Right ventricle myocardium inferior (tissue), 1 donor: Measurements from ENCODE around the gene ANKRD13B. TPM values are rescaled to one million over a fixed set of nuclear protein-coding genes. Genes with fewer than 3 reads are reported as not detected.

Source experiments
- ATAC-seq: fragments of 200-7000 bp; cut with Tn5 transposase; one replicate; pipeline ENCODE4 v1.9.1; 2020; ENCODE audit warnings: mild to moderate bottlenecking, moderate library complexity
- DNase-seq: peaks from one replicate; pipeline ENCODE4 v3.0.0; 2021; ENCODE audit errors: missing footprints
- intact Hi-C: fragments of 100-400 bp; cut with DNase I; formaldehyde crosslinking; loops from one replicate; pipeline ENCODE4 v1.11.0; 2022
- total RNA-seq: library from RNA; stranded (reverse); fragmentation: NEBNext Ultra II Directional; extraction: Animal tissue kit (Norgen Biotek cat#: 25700); gene quantifications from one replicate; pipeline ENCODE4 v1.2.1, GENCODE V29; 2021
- donor health status: DM: no; HTN: yes; CAD: no; lungs with severe emphysema.

Gene ANKRD13B
- total RNA-seq, 1 donor from 2014 or later, result 9.2 TPM

DNA sequence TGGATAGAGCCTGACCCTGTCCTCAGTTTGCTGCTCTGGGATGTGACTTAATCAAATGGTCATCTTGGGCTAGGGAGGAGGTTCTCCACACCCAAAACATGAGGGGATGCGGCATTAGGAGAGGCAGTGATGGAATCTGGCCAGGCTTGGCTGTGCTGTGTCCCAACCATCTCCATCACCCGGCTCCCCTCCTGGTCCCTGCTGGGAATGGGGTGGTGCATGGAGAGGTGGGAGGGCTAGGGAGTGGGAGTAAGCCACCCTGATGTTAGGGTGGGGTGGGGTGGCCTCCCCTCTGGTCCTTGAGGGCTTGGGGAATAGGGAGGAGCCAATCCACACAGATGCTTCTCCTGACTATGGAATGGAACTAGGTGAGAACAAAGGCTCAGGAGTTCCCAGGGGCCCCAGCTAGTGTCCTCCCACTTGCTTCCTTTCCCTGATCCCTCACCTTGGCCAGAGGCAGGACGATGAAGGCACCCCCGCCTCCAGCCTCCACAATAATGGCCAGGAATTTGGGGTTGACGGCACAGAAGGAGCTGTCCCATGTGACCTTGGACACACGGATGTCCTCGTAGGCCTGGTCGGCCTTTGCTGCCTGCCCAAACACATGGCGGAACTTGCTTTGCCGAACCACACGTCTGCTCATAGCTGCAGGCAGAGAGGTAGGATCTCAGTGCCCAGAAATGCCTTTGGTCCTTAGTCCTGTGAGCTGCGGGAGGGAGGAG, 28.0 kb downstream of the ANKRD13B start:
- intact Hi-C loops, result loop anchor here (2.0 to 5.0 kb wide), 2 partner anchors 16 to 141 kb away; no protein-coding TSS in a partner anchor
- DNase-seq, result no peak
- no peak for ATAC-seq

DNA sequence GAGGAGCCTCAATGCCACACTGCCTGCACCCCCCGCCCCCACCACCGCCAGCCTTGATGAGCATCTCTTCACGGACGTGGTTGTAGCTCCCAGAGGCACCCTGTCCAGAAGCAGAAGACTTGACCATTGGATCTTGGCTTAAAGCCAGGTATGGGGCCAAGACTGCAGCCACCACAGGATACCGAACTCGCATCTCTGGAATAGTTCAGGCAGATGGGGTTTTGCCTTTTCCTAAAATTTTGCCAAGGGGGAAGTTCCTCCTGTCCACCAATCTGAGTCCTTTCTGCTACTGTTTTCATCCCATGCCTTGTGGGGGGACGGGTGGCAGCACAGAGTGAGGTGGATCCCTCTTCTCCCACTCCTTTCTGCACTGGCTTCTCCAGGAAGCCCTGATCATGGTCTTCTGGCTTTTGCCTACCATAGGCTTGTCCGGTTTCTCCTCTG, 28.8 kb downstream of the ANKRD13B start:
- no peak for ATAC-seq
- no peak for DNase-seq

DNA sequence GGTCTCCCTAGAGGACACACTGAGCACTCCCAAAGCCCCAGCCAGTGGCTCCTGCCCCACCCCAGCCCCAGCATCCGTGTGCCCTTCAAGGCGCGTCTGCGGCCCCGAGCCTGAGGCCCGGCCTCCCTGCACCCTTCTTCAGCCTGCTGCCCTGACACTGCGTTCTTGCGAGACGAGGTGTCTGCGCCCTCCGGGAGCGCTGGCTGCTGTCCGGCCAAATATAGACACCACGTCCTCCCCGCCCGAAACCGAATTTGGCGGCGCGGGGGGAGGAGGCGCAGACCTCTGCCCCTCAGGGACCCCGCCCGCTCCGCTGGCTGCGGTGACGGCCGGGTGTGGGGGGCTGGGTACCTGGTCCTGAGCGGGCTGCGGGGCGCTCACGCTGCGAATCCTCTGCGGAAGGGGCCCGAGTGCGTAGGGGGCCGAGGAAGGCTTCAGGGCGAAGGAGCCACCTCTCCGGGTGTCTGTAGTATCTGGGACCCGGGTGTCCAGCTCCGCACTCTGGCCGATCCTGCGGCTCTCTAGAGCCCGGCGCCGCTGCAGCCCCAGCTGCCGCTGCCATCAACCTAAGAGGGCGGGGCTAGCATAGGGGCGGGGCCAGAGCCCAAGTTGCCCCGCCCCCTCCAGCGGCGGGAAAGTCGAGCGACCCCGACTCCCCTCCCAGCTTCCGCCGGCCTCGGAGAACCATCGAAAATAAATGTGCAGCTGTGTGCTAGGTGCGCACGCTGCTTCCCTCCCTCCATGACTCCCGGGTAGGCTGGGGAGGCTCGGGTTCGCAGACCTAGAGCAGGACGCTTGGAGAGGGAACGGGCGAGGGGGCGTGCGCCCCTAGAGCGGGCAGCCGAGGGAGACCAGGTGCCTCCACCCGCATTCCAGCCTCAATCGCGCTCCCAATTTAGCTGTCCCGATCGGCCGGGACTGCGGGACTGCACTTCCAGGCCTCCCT, 29.7 kb downstream of the ANKRD13B start, which contains the start of gene CORO6:
CORO6 (minus strand) TSS at position 576 of the 946 bp plus-strand sequence. CDS start 1,491 bp downstream, outside the sequence.
- ATAC-seq (peak; percentile 72), DNase-seq (peak; percentile 86)
- intact Hi-C loops, result loop anchor here (5.0 kb wide), 1 partner anchor 140 kb away; no protein-coding TSS in a partner anchor

More for the DNA sequence above, 28.8 kb downstream of the ANKRD13B start:
- intact Hi-C loops, result loop anchor here (2.0 to 5.0 kb wide), 2 partner anchors 15 to 141 kb away; no protein-coding TSS in a partner anchor

DNA sequence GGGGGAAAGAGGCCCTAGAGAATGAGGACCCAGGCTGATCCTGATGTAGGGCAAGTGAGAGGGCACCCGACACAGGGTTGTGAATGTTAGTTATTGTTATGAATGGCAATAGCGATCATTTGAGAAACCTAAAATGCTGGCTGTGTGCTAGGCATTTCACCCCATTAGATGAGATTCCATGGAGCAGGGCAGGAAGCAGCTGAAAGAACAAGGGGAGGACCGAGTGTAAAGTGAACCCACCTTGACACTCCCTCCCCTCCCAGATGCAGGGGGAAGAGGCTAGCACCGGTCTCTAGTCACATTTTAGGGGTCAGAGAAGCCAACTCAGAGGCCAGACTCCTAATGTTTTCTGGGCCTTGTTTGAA, 30.3 kb downstream of the ANKRD13B start:
- ATAC-seq (no peak), DNase-seq (no peak)
- intact Hi-C loops, result loop anchor here (5.0 kb wide), 1 partner anchor 139 kb away; no protein-coding TSS in a partner anchor

DNA sequence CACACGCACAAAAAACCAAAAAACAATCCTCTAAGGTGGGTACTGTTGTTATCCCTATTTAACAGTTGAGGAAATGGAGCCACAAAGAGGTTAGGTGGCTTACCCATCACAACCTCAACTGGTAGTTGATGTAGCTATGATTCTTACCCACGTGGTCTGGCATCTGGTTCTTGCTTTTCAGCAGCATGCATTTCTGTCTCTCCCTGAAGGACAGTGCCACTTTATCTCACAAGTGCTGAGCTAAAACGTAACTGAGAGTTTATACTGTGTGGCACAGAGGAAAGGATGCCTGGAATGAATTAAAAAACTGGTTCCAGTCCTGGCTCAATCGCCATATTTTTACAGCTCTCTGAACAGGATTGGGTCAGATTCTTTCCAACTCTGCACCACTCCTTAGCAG, 31.7 kb downstream of the ANKRD13B start:
- intact Hi-C loops, result loop anchor here (5.0 kb wide), 1 partner anchor 138 kb away; no protein-coding TSS in a partner anchor
- DNase-seq (no peak), ATAC-seq (no peak)

DNA sequence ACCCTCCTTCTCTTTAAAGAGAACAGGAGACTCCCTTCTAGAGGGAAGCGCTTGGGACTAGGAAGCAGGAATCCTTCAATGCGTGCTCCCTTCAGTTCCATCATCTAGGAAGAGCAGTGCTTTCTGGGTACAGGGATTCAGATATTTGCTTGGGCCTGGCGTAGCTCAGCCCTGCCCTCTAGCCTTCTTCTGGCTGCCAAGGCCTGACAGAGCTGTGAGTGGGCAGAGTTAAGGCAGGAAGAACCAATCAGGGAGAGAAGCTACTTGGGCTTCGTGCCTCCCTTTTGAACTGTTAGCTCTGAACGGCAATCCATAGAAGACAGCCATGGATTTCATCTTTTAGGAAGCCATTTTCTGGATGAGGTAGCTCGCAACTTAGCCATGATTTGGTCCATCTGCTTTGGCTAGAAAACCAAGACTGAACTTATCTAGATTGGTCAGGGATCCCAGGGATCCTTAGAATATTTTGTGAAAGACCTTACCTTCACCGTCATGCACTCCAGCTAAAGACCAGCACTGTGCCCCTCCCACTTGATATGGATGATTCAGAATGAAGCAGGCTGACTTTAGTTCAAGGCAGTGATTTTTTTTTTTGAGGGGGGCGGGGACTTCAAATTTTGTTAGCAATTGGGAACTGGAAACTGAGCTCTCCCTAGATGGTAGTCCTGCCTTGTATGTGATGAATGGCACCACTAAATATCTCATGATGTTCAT, 32.3 kb downstream of the ANKRD13B start:
- DNase-seq (no peak), ATAC-seq (peak; percentile 61)
- intact Hi-C loops, result no loop called here

DNA sequence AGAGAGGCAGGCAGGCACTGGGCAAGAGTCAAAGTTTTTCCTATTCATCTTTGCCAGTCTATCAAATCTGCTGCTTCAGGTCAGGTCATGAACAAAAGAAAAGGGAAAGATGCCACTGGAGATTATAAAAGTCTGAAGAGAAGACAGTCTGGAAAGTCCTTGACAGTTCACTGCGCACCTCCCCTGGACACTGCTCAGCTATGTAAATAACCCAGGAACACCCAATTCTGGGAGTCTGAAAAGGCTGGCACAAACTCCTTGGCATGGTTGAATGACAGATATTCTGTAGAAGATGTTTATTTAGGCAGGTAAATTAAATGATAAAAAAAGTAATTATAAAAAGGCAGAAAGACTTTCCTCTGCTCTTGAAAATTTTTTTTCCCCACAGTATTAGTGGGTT, 35.0 kb downstream of the ANKRD13B start:
- DNase-seq, result no peak
- no peak for ATAC-seq
- intact Hi-C loops, result no loop called here

DNA sequence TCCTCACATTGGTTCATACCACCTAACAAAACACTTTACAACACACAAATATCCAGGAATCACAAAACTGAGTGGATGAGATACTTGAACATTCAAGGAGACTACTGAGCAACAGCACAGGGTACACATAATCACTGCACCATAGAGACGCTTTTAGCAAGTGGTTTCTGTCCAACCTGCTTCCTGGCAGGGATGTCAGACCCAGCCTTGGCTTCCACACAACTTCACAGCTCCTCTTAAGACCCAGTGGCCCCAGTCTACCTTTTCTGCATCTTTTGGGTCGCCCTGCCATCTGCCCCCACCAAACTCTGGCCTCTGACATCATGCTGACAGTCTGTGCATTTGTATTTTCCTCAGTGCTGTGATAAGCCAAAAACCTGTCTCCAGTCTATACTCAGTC, 35.7 kb downstream of the ANKRD13B start:
- no peak for DNase-seq
- intact Hi-C loops, result no loop called here
- ATAC-seq, result no peak

DNA sequence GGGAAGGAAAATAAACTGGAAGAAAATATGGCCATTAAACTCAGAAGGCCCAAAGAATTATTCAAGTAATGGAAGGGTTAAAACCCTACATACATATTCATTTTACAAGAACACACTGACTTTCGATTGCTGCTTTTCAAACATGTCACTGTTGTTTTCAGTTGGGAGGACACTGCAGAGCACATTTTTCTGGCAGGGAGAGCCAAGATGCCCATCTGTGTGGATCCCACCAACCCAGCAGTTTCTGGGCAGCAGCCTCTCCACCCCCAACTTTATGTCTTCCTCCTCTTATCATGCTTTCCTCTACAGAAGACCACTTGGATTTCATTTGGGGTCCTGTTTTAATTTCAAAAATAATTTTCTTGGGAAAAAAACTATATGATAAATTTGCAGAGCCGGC, 36.9 kb downstream of the ANKRD13B start:
- intact Hi-C loops, result no loop called here
- DNase-seq (no peak), ATAC-seq (no peak)

DNA sequence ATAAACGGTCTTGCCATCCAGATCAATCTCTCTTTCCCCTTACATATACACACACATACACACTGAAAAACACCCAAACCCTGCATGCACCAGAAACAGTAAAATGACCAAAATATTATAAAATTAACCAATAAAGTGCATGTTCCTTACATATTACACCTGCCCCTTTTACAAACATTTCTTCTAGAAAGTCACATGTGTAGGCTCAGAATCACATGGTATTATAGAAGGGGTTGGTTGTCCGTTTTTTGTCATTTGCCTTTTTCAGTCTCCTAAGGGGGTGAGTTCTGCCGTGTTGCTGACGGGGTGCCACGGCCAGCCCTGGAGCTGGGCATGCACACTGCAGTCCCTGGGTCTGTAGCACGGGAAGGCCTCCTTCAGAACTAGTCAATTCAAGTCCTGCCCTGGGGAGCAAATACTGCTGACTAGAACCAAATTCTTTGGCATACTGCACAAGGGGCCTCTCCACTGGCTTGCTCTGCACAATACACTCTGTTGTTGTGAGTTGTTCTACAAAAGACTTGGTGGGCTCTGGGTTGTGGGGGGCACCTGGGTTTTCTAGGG, 37.8 kb downstream of the ANKRD13B start:
- DNase-seq (no peak), ATAC-seq (no peak)
- intact Hi-C loops, result no loop called here

DNA sequence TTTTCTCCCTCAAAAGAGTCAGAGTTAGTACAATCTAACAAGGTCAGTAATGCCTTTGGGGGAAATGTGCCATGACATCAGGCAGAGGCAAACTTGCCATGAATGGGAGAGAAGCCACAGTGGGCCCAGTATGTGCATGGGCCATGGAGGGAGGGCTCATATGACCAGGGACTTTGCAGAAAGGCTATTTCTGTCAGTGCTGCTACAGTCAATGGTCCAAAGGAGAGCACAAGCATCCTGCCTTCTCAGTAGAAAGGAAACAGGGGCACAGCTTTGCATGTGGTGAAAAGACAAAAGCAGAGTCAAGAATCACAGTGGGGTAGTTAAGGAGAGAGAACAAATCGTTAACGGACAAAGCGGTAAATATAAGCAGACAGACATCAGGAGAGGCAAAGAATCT, 41.0 kb downstream of the ANKRD13B start:
- DNase-seq (no peak), ATAC-seq (no peak)

DNA sequence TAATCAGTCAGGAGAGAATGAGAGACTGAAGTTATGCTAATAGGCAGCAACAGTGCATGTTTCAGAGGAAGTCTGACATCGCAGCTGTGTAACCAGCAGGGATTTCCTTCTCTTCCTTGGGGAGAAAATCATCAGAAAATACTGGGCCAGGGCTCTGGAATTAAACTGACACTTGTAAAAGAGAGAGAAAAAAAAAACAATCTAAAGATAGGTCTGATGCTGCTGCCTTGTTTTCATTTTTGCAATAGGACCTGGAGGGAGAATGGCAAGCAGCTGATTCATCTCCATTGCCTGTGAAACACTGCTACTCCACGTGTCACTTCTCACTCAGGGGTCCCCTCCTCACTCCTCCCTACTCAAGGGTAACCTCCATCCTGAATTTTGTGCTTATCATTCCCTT, 47.5 kb downstream of the ANKRD13B start:
- ATAC-seq (peak; percentile 32), DNase-seq (no peak)
- intact Hi-C loops, result loop anchor here (5.0 kb wide), 2 partner anchors 122 to 287 kb away; no protein-coding TSS in a partner anchor

More for the DNA sequence above, 41.0 kb downstream of the ANKRD13B start:
- intact Hi-C loops, result no loop called here

DNA sequence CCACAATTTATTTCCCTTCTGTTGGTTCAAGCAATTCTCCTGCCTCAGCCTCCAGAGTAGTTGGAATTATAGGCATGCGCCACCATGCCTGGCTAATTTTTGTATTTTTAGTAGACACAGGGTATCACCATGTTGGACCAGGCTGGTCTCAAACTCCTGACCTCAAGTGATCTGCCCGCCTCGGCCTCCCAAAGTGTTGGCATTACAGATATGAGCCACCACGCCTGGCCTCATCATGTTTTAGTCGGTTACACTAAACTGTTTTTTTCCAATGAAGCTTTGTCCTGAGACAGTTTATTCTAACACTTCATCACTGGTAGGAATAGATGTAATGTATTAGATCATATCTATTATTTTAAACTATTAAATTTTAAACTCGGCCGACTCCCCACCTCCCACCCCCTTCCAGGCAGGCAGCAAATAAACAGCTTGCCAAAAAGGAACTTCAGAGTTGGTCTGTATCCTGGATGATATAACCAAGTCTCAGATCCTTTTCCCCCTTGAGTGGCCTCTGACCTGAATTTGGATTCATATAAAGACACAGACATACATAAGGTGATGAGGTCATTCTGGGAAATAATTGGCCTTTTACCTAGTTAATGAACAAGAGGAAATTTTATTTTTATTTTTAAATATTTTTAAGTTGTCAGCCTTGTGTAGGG, 48.2 kb downstream of the ANKRD13B start:
- intact Hi-C loops, result loop anchor here (5.0 kb wide), 2 partner anchors 121 to 286 kb away; no protein-coding TSS in a partner anchor
- DNase-seq (no peak), ATAC-seq (no peak)

DNA sequence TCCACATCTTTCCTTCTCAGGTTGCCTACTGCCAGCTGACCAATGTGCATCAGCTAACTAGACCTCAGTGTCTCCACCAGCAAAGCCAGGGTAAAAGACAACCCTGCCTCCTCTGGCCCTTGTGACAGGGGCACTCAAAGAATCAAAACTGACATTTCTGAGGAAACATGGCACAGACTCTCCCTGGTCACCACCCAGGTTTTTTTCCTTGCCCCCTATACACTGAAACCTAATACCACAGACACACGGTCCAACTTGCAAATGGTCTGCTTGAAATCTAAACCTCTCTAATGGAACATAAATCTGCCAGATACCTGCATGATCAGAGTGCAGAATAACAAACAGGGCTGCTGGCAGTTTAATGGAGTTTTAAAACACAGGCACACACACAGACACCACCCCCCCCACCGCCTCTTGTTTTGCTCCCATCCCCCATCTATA, 49.3 kb downstream of the ANKRD13B start:
- intact Hi-C loops, result loop anchor here (5.0 kb wide), 2 partner anchors 120 to 285 kb away; no protein-coding TSS in a partner anchor
- ATAC-seq, result no peak

DNA sequence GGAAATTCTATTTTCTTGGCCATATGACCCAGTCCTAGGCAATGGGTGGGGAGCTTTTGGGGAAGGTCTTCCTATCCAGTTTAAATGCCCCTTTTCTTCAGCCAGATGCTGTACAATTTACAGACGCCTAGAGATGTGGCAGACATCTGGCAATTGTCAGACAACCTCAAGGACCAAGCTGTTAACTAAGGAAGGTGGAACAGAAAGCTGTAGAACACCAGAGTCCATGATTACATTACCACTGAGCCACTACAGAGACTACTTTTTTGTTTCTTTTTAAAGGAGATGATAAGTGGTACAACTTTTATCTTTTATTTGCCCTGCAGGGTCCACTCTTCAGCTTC, 50.9 kb downstream of the ANKRD13B start:
- intact Hi-C loops, result loop anchor here (5.0 kb wide), 2 partner anchors 119 to 284 kb away; no protein-coding TSS in a partner anchor
- ATAC-seq (no peak), DNase-seq (no peak)

More for the DNA sequence above, 49.3 kb downstream of the ANKRD13B start:
- DNase-seq, result no peak

DNA sequence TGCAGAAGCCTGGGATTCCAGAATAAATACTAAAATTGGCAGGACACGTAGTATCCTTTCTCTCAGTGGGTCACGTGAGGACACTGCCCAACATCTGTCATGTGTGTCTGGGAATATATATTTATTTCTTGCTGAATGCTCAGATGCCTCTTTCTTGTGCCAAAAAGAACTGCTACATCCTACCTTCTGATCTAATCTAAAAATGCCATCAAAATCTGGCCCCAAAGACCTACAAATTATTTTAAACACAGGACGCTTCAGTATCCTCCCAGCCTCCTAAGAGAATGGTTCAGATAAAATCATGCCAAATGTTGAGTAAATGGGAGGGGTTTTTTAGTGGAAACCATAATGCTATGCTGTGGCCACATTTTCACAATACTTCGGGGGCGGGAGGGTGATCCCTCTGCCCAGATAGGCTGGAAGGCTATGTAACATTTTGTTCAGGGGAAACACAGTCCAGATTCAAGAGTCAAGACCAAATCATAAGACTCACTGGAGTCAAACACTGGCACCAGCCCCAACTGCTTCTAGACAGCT, 52.7 kb downstream of the ANKRD13B start:
- DNase-seq (peak; percentile 81), ATAC-seq (peak; percentile 89)
- intact Hi-C loops, result no loop called here

DNA sequence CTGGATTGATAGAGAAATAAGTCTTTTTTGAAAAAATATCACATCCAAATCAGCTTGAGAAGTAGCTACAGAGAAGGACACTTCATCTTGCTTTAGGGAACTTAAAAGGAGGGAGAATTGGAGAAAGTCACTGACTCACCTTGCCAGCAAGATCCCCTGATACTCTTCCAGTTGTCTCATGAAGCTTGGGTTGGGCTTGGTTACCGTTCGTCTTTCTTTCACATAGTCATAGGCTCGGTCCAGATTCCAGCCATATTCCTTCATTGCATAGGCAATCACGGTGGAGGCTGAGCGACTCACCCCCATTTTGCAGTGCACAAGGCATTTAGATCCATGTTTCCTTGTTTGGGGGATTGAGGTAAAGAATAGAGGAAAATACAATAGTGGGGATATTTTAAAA, 55.1 kb downstream of the ANKRD13B start:
- DNase-seq (no peak), ATAC-seq (no peak)
- intact Hi-C loops, result no loop called here
